MM.1S (cell line): ENCODE measurements around the gene MYO6.

ENCODE experiments used
- EZH2 ChIP-seq: fragments of 300-600 bp; sonication (generic); optimal IDR thresholded peaks from 2 replicates; pipeline ENCODE3; 2017; ENCODE audit warnings: low read depth, mild to moderate bottlenecking, antibody characterized with exemption, low read length, mixed read lengths
- TF ChIP-seq, protein P1 (sequence below): fragments of 300-600 bp; sonication (generic); IDR thresholded peaks from 2 replicates; pipeline ENCODE4 v1.5.1; 2016; ENCODE audit warnings: antibody characterized with exemption, low read length, mixed read lengths

GRCh38 chr6:75808507-75808906 lies 59.5 kb downstream of the MYO6 start:
- TF ChIP-seq EZH2, result no peak
- TF ChIP-seq, protein P1, sequence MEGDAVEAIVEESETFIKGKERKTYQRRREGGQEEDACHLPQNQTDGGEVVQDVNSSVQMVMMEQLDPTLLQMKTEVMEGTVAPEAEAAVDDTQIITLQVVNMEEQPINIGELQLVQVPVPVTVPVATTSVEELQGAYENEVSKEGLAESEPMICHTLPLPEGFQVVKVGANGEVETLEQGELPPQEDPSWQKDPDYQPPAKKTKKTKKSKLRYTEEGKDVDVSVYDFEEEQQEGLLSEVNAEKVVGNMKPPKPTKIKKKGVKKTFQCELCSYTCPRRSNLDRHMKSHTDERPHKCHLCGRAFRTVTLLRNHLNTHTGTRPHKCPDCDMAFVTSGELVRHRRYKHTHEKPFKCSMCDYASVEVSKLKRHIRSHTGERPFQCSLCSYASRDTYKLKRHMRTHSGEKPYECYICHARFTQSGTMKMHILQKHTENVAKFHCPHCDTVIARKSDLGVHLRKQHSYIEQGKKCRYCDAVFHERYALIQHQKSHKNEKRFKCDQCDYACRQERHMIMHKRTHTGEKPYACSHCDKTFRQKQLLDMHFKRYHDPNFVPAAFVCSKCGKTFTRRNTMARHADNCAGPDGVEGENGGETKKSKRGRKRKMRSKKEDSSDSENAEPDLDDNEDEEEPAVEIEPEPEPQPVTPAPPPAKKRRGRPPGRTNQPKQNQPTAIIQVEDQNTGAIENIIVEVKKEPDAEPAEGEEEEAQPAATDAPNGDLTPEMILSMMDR, result no peak
